GM19035 (cell line): ENCODE measurements around the gene RILP.
A peak's percentile ranks its signal among the peaks of the same experiment; 100 is the strongest.

Experiments used
- ATAC-seq: cut with Tn5 transposase; IDR thresholded peaks from one replicate; pipeline ENCODE4 v1.9.1; 2021; ENCODE audit not compliant: unreplicated experiment

Gene RILP

GRCh38 chr17:1629504-1630310, 20.0 kb downstream of the RILP start:
- ATAC-seq: no peak

- peak; percentile 59 for ATAC-seq
Observed at GRCh38 chr17:1628856-1629503, 20.7 kb downstream of the RILP start.

GRCh38 chr17:1627982-1628855, 21.4 kb downstream of the RILP start, which contains the start of gene SLC43A2:
SLC43A2 (minus strand) TSS chr17:1628834; CDS start chr17:1627874, 960 bp downstream.
- ATAC-seq: peak; percentile 65

GRCh38 chr17:1627182-1627981, 22.3 kb downstream of the RILP start:
- no peak for ATAC-seq

GRCh38 chr17:1626333-1626732, 23.3 kb downstream of the RILP start:
- no peak for ATAC-seq

- no peak for ATAC-seq
Observed at GRCh38 chr17:1625581-1625980, 24.1 kb downstream of the RILP start.

- no peak for ATAC-seq
Observed at GRCh38 chr17:1625053-1625452, 24.6 kb downstream of the RILP start.

GRCh38 chr17:1624650-1625049, 25.0 kb downstream of the RILP start:
- no peak for ATAC-seq

GRCh38 chr17:1623057-1623630, 26.5 kb downstream of the RILP start:
- no peak for ATAC-seq

- ATAC-seq: no peak
Observed at GRCh38 chr17:1621273-1621954, 28.3 kb downstream of the RILP start.

- no peak for ATAC-seq
Observed at GRCh38 chr17:1620486-1620885, 29.2 kb downstream of the RILP start.

- ATAC-seq: no peak
Observed at GRCh38 chr17:1617620-1618174, 32.0 kb downstream of the RILP start.

GRCh38 chr17:1616101-1616500, 33.6 kb downstream of the RILP start:
- no peak for ATAC-seq

- ATAC-seq: no peak
Observed at GRCh38 chr17:1612400-1612799, 37.3 kb downstream of the RILP start.

GRCh38 chr17:1611715-1612114, 38.0 kb downstream of the RILP start:
- ATAC-seq: no peak

GRCh38 chr17:1608676-1609075, 41.0 kb downstream of the RILP start:
- ATAC-seq: no peak

- ATAC-seq: no peak
Observed at GRCh38 chr17:1607971-1608320, 41.7 kb downstream of the RILP start.

- ATAC-seq: no peak
Observed at GRCh38 chr17:1606352-1606985, 43.2 kb downstream of the RILP start.
